HCT116 (cell line): ENCODE results near the gene COL26A1.

Experiments
- CEBPB ChIP-seq: IDR thresholded peaks from 2 replicates; pipeline ENCODE4 v1.6.1; 2012; ENCODE audit warnings: low read depth
- CTCF ChIP-seq, 3 experiments: fragments of 200-600 bp in 1 of 3; sonication (generic) in 1 of 3; IDR thresholded peaks in 2 of 3; conservative IDR thresholded peaks in 1 of 3; 2 replicates each; pipeline ENCODE4 v1.5.1; 2012 to 2017; ENCODE audit warnings: low read depth in 2 of 3, low read length in 2 of 3, antibody characterized with exemption in 1 of 3, borderline replicate concordance in 1 of 3, control low read depth in 1 of 3, mild to moderate bottlenecking in 1 of 3, mixed read lengths in 1 of 3, mixed run types in 1 of 3, moderate library complexity in 1 of 3; ENCODE audit not compliant: insufficient read depth in 1 of 3
- EGR1 ChIP-seq: IDR thresholded peaks from 2 replicates; pipeline ENCODE4 v1.6.1; 2012; ENCODE audit warnings: low read depth
- EZH2 ChIP-seq: fragments of 200-600 bp; sonication (generic); IDR thresholded peaks from 2 replicates; pipeline ENCODE4 v1.6.1; 2017; ENCODE audit warnings: antibody characterized with exemption, mixed run types
- EZH2phosphoT487 ChIP-seq: fragments of 200-600 bp; IDR thresholded peaks from 2 replicates; pipeline ENCODE4 v1.6.1; 2018; ENCODE audit warnings: antibody characterized with exemption, borderline replicate concordance
- JUND ChIP-seq: IDR thresholded peaks from 2 replicates; pipeline ENCODE4 v1.6.1; 2012
- POLR2A ChIP-seq: IDR thresholded peaks from 2 replicates; pipeline ENCODE4 v1.7.0; 2011; ENCODE audit warnings: borderline replicate concordance; ENCODE audit not compliant: insufficient read depth, insufficient read length; ENCODE audit errors: extremely low read depth
- POLR2AphosphoS5 ChIP-seq: IDR thresholded peaks from 2 replicates; pipeline ENCODE4 v1.6.1; 2011; ENCODE audit warnings: mild to moderate bottlenecking, low read depth, low read length, moderate library complexity
- RAD21 ChIP-seq: IDR thresholded peaks from 2 replicates; pipeline ENCODE4 v1.6.1; 2012; ENCODE audit warnings: low read depth, mild to moderate bottlenecking
- SIN3A ChIP-seq: IDR thresholded peaks from 2 replicates; pipeline ENCODE4 v1.6.1; 2012; ENCODE audit warnings: low read depth
- ZNF274 ChIP-seq: fragments of 200-500 bp; sonication (Bioruptor generic); IDR thresholded peaks from 2 replicates; pipeline ENCODE4 v1.6.1; 2014; ENCODE audit warnings: mild to moderate bottlenecking, low read depth, low read length, inconsistent platforms
- TF ChIP-seq, protein P1 (sequence below): IDR thresholded peaks from 2 replicates; pipeline ENCODE4 v1.6.1; 2012; ENCODE audit warnings: low read depth
- TF ChIP-seq, protein P2 (sequence below): IDR thresholded peaks from 2 replicates; pipeline ENCODE4 v1.6.1; 2012
- TF ChIP-seq, protein P3 (sequence below): IDR thresholded peaks from 2 replicates; pipeline ENCODE4 v1.6.1; 2012

GRCh38 chr7:101352920-101353308 lies 9.8 kb upstream of the COL26A1 start:
- no peak for TF ChIP-seq ZNF274
- TF ChIP-seq, protein P1, sequence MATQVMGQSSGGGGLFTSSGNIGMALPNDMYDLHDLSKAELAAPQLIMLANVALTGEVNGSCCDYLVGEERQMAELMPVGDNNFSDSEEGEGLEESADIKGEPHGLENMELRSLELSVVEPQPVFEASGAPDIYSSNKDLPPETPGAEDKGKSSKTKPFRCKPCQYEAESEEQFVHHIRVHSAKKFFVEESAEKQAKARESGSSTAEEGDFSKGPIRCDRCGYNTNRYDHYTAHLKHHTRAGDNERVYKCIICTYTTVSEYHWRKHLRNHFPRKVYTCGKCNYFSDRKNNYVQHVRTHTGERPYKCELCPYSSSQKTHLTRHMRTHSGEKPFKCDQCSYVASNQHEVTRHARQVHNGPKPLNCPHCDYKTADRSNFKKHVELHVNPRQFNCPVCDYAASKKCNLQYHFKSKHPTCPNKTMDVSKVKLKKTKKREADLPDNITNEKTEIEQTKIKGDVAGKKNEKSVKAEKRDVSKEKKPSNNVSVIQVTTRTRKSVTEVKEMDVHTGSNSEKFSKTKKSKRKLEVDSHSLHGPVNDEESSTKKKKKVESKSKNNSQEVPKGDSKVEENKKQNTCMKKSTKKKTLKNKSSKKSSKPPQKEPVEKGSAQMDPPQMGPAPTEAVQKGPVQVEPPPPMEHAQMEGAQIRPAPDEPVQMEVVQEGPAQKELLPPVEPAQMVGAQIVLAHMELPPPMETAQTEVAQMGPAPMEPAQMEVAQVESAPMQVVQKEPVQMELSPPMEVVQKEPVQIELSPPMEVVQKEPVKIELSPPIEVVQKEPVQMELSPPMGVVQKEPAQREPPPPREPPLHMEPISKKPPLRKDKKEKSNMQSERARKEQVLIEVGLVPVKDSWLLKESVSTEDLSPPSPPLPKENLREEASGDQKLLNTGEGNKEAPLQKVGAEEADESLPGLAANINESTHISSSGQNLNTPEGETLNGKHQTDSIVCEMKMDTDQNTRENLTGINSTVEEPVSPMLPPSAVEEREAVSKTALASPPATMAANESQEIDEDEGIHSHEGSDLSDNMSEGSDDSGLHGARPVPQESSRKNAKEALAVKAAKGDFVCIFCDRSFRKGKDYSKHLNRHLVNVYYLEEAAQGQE: no peak
- no peak for TF ChIP-seq SIN3A
- no peak for TF ChIP-seq CEBPB
- TF ChIP-seq EZH2: no peak
- TF ChIP-seq, protein P2, sequence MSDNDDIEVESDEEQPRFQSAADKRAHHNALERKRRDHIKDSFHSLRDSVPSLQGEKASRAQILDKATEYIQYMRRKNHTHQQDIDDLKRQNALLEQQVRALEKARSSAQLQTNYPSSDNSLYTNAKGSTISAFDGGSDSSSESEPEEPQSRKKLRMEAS: no peak
- no peak for TF ChIP-seq CTCF (IDR thresholded peaks at IDR 0.05 in 2 of 3, conservative IDR thresholded peaks at IDR 0.05 in 1 of 3; ENCODE audit: borderline replicate concordance in 1 of 3, insufficient read depth in 1 of 3, low read depth in 2 of 3, low read length in 2 of 3)
- TF ChIP-seq, protein P3, sequence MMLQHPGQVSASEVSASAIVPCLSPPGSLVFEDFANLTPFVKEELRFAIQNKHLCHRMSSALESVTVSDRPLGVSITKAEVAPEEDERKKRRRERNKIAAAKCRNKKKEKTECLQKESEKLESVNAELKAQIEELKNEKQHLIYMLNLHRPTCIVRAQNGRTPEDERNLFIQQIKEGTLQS: no peak
- no peak for TF ChIP-seq POLR2A
- no peak for TF ChIP-seq EZH2phosphoT487
- no peak for TF ChIP-seq RAD21
- no peak for TF ChIP-seq POLR2AphosphoS5
- no peak for TF ChIP-seq JUND
- no peak for TF ChIP-seq EGR1
